Tibial artery (tissue), 4 donors: ENCODE results near the gene ADAMTSL1.
A peak's percentile ranks its signal among the peaks of the same experiment; 100 is the strongest.

ENCODE experiments used
- DNase-seq, 2 donors: peaks; one replicate each; pipeline ENCODE4 v3.0.0-alpha.2; 2019
- H3K27ac ChIP-seq, 2 donors: fragments of 200-600 bp; sonication (generic) in 1 of 2; 1 replicate in 1 of 2; 2 replicates in 1 of 2; pipeline ENCODE4 v1.5.1; 2018 to 2019; ENCODE audit warnings: mild to moderate bottlenecking in 1 of 2
- H3K27me3 ChIP-seq, 2 donors: fragments of 200-600 bp; sonication (generic) in 1 of 2; one replicate each; pipeline versions ENCODE4 v1.5.1 to v1.6.0; 2016 to 2019
- H3K36me3 ChIP-seq, 3 donors: fragments of 200-600 bp; sonication (generic) in 2 of 3; one replicate each; pipeline ENCODE4 v1.5.1; 2016 to 2019; ENCODE audit warnings: mild to moderate bottlenecking in 2 of 3
- H3K4me1 ChIP-seq, 4 donors: fragments of 200-600 bp; sonication (generic) in 2 of 4; 1 replicate in 3 of 4; 2 replicates in 1 of 4; pipeline ENCODE4 v1.5.1; 2016 to 2019
- H3K4me3 ChIP-seq, 2 donors: fragments of 200-600 bp; sonication (generic) in 1 of 2; 1 replicate in 1 of 2; 2 replicates in 1 of 2; pipeline ENCODE4 v1.5.1; 2018 to 2019; ENCODE audit warnings: mild to moderate bottlenecking in 2 of 2
- H3K9me3 ChIP-seq, 3 donors: fragments of 200-600 bp; sonication (generic) in 1 of 3; one replicate each; pipeline ENCODE4 v1.5.1; 2016 to 2019
- CTCF ChIP-seq, 2 experiments: fragments of 200-600 bp in 1 of 2; fragments of 450-650 bp in 1 of 2; IDR thresholded peaks; one replicate each; pipeline ENCODE4 v1.5.1; 2017 to 2019; ENCODE audit warnings: antibody characterized with exemption in 2 of 2, mild to moderate bottlenecking in 1 of 2, moderate library complexity in 1 of 2
- intact Hi-C: fragments of 100-400 bp; cut with DNase I; formaldehyde crosslinking; loops from one replicate; pipeline ENCODE4 v1.15.0; 2023; ENCODE audit warnings: low total_unique reads

The ADAMTSL1 gene

GRCh38 chr9:18605766-18606180 lies 131.8 kb downstream of the ADAMTSL1 start:
- Histone ChIP-seq H3K36me3 (no peaks in the 10 kb centered on the region), H3K27ac (peak overlapping the region; percentile 41 to 59), H3K4me1 (peaks cover 0 to 24% (median 18%) of the 10 kb centered on the region in 4 donors), H3K27me3 (no peaks in the 10 kb centered on the region), H3K4me3 (peak overlapping the region in 1 of 2 donors; percentile 10), H3K9me3 (no peaks in the 10 kb centered on the region)
- DNase-seq, result peak; percentile 31 to 67
- no peak for TF ChIP-seq CTCF (IDR thresholded peaks at IDR 0.05)
- intact Hi-C loops, result no loop called here

- peaks cover 0 to 24% (median 18%) of the 10 kb centered on the region in 4 donors for H3K4me1 ChIP-seq
- H3K4me3 ChIP-seq, result peak overlapping the region in 1 of 2 donors; percentile 10
- intact Hi-C loops, result no loop called here
- no peaks in the 10 kb centered on the region for H3K27me3 ChIP-seq
- H3K9me3 ChIP-seq, result no peaks in the 10 kb centered on the region
- H3K27ac ChIP-seq, result peak overlapping the region; percentile 41 to 59
- H3K36me3 ChIP-seq, result no peaks in the 10 kb centered on the region
- TF ChIP-seq CTCF (IDR thresholded peaks at IDR 0.05), result no peak
- DNase-seq, result no peak
These were observed 132.3 kb downstream of the ADAMTSL1 start for GRCh38 chr9:18606281-18606680.

GRCh38 chr9:18606846-18607245 lies 132.9 kb downstream of the ADAMTSL1 start:
- Histone ChIP-seq H3K9me3 (no peaks in the 10 kb centered on the region), H3K4me1 (peaks cover 0 to 24% (median 18%) of the 10 kb centered on the region in 4 donors), H3K27me3 (no peaks in the 10 kb centered on the region), H3K27ac (peak overlapping the region; percentile 41 to 59), H3K4me3 (no peak overlapping the region), H3K36me3 (no peaks in the 10 kb centered on the region)
- no peak for DNase-seq
- no peak for TF ChIP-seq CTCF (IDR thresholded peaks at IDR 0.05)
- intact Hi-C loops, result no loop called here

GRCh38 chr9:18608371-18608770 lies 134.4 kb downstream of the ADAMTSL1 start:
- Histone ChIP-seq H3K9me3 (no peaks in the 10 kb centered on the region), H3K27ac (no peak overlapping the region), H3K4me3 (no peak overlapping the region), H3K4me1 (peaks cover 0 to 24% (median 18%) of the 10 kb centered on the region in 4 donors), H3K27me3 (no peaks in the 10 kb centered on the region), H3K36me3 (no peaks in the 10 kb centered on the region)
- no peak for TF ChIP-seq CTCF (IDR thresholded peaks at IDR 0.05)
- no peak for DNase-seq
- intact Hi-C loops, result no loop called here

- no peaks in the 10 kb centered on the region for H3K27me3 ChIP-seq
- H3K27ac ChIP-seq, result no peak overlapping the region
- no peak for TF ChIP-seq CTCF (IDR thresholded peaks at IDR 0.05)
- no peak overlapping the region for H3K4me3 ChIP-seq
- no peaks in the 10 kb centered on the region for H3K9me3 ChIP-seq
- peaks cover 0 to 12% (median 9%) of the 10 kb centered on the region in 4 donors for H3K4me1 ChIP-seq
- intact Hi-C loops, result no loop called here
- DNase-seq, result no peak
- no peaks in the 10 kb centered on the region for H3K36me3 ChIP-seq
These were observed 137.0 kb downstream of the ADAMTSL1 start for GRCh38 chr9:18610956-18611355.

- Histone ChIP-seq H3K27ac (no peak overlapping the region), H3K27me3 (no peaks in the 10 kb centered on the region), H3K36me3 (no peaks in the 10 kb centered on the region), H3K4me3 (no peak overlapping the region), H3K4me1 (peaks cover 0 to 5% (median 0%) of the 10 kb centered on the region in 4 donors), H3K9me3 (no peaks in the 10 kb centered on the region)
- no peak for TF ChIP-seq CTCF (IDR thresholded peaks at IDR 0.05)
- DNase-seq, result no peak
- intact Hi-C loops, result no loop called here
These were observed 138.0 kb downstream of the ADAMTSL1 start for GRCh38 chr9:18611971-18612370.
